RWPE1 (cell line): ENCODE data around the gene TMEM150B.

Experiments
- CTCF ChIA-PET: fragments of 350-600 bp; sonication (Branson Sonifier 250); formaldehyde crosslinking; extraction: SDS; loops from one replicate; lab custom pipeline; 2021; lab: Yijun Ruan, JAX
- POLR2A ChIA-PET: fragments of 400-600 bp; formaldehyde crosslinking; extraction: SDS; loops from one replicate; lab custom pipeline; 2020; ENCODE audit warnings: antibody characterized with exemption; ENCODE audit not compliant: low non-redundant PET; lab: Yijun Ruan, JAX
- DNase-seq: peaks from one replicate; pipeline ENCODE4 v3.0.0; 2012; ENCODE audit warnings: low spot score
- H3K27ac ChIP-seq: fragments of 450-650 bp; 2 replicates; pipeline ENCODE4 v1.5.1; 2017
- CTCF ChIP-seq: fragments of 450-650 bp; conservative IDR thresholded peaks from 2 replicates; pipeline ENCODE4 v1.5.1; 2017; ENCODE audit warnings: low read depth, mild to moderate bottlenecking

Gene TMEM150B

GRCh38 chr19:55315956-55316525 lies 9.1 kb downstream of the TMEM150B start:
- POLR2A ChIA-PET, result interaction anchor here (0.5 kb wide), 1 partner anchor 45 kb away, joined by 6 read pairs; no protein-coding TSS in a partner anchor
- CTCF ChIA-PET, result interaction anchor here (0.6 to 0.7 kb wide), 2 partner anchors 14 to 75 kb away, joined by 3 read pairs; no protein-coding TSS in a partner anchor
- peak; percentile 36 for DNase-seq
- no peak for TF ChIP-seq CTCF
- peak overlapping the region; percentile 25 for H3K27ac ChIP-seq

GRCh38 chr19:55314396-55314795 lies 10.7 kb downstream of the TMEM150B start:
- CTCF ChIA-PET, result interaction anchor here (0.6 kb wide), 1 partner anchor 55 kb away, joined by 3 read pairs; no protein-coding TSS in a partner anchor
- no peak for DNase-seq
- H3K27ac ChIP-seq, result peak overlapping the region; percentile 39; the same call in 1 of the 2 replicates
- no peak for TF ChIP-seq CTCF
- POLR2A ChIA-PET, result no interaction called here

GRCh38 chr19:55312621-55313512 lies 12.3 kb downstream of the TMEM150B start:
- H3K27ac ChIP-seq, result peak overlapping the region; percentile 39
- DNase-seq, result no peak
- CTCF ChIA-PET, result interaction anchor here (0.5 to 1.6 kb wide), 4 partner anchors 10 to 339 kb away, joined by 3 read pairs; no protein-coding TSS in a partner anchor
- TF ChIP-seq CTCF, result no peak
- POLR2A ChIA-PET, result interaction anchor here (0.6 kb wide), 1 partner anchor 71 kb away, joined by 3 read pairs; no protein-coding TSS in a partner anchor

- no peak for TF ChIP-seq CTCF
- POLR2A ChIA-PET, result no interaction called here
- no peak for DNase-seq
- CTCF ChIA-PET, result interaction anchor here (1.2 to 1.6 kb wide), 2 partner anchors 9 to 14 kb away, joined by 3 read pairs; no protein-coding TSS in a partner anchor
- no peak overlapping the region for H3K27ac ChIP-seq
Measured at GRCh38 chr19:55311797-55312196, 13.3 kb downstream of the TMEM150B start.

- TF ChIP-seq CTCF, result no peak
- no peak for DNase-seq
- ChIA-PET POLR2A (no interaction called here), CTCF (no interaction called here)
- H3K27ac ChIP-seq, result no peak overlapping the region
Measured at GRCh38 chr19:55311397-55311796, 13.7 kb downstream of the TMEM150B start.

GRCh38 chr19:55310498-55310897 lies 14.6 kb downstream of the TMEM150B start:
- no peak for DNase-seq
- TF ChIP-seq CTCF, result no peak
- ChIA-PET CTCF (no interaction called here), POLR2A (no interaction called here)
- H3K27ac ChIP-seq, result no peak overlapping the region
